NK-92 treated with Interleukin-12 subunit alpha and Interleukin-12 subunit beta, amount 100 ng/mL, for 24 hours (cell line): ENCODE measurements around the gene ZFP57.
A peak's percentile ranks its signal among the peaks of the same experiment; 100 is the strongest.

ENCODE experiments used
- DNase-seq: peaks from one replicate; lab custom pipeline; 2025; lab: John Stamatoyannopoulos, UW

The ZFP57 gene

DNA sequence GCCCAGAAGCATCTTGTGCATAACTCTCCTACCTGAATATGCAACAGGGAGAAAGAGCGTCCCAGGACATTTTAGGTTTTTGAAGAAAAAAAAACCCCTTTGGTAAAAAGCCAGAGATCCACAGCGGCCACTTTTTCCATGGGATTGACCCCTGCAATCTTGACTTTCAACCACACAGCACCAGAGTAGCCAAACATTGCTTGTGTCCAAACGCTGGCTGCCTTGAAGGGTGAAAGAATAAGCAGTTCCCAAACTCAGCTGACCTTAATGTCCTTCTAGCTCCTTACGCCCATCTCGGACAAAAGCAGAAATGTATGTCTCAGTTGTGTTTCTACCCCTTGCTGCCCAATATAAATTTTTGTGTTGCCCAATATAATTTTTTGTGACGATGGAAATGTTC lies 25.3 kb downstream of the ZFP57 start:
- DNase-seq: no peak

DNA sequence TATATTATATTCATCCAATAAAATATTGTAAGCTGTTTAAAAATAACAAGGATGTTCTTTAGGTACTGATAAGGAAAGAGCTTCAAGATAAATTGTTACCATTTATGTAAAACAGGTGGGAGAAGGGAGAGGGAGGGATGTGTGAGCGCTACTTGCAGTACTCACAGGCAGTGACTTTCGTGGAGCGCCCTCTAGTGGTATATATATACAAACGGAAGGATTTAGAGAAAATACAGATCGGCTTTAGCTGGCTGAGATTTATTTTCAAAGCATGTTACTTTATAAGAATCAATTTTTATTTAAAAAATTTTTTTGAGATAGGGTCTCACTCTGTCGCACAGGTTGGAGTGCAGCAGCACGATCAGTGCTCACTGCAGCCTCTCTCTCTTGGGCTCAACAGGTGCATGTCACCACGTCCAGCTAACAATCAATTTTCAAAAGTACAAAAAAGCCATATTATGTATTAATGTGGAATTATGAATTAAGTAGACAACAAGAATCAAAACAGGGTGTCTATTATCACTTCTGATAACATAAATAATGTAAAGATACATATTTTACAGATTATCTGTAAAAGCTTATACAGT lies 27.4 kb downstream of the ZFP57 start:
- peak; percentile 20 for DNase-seq

DNA sequence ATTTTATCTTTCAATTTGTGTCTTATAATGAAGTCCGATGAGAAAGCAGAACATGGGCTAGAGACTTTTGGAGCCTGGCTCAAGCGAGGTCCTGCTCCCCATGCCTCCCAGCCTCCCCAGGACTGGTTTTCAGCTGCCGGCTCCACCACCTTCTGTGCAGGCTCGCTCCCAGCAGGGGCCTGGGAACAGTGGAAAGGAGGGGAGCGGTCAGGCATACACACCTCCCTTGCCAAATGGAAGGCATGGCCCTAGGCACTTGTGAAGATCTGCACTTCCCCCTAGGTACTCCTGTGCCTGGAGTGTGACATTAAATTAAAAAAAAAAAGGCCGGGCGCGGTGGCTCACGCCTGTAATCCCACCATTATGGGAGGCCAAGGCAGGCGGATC lies 28.8 kb downstream of the ZFP57 start:
- no peak for DNase-seq

DNA sequence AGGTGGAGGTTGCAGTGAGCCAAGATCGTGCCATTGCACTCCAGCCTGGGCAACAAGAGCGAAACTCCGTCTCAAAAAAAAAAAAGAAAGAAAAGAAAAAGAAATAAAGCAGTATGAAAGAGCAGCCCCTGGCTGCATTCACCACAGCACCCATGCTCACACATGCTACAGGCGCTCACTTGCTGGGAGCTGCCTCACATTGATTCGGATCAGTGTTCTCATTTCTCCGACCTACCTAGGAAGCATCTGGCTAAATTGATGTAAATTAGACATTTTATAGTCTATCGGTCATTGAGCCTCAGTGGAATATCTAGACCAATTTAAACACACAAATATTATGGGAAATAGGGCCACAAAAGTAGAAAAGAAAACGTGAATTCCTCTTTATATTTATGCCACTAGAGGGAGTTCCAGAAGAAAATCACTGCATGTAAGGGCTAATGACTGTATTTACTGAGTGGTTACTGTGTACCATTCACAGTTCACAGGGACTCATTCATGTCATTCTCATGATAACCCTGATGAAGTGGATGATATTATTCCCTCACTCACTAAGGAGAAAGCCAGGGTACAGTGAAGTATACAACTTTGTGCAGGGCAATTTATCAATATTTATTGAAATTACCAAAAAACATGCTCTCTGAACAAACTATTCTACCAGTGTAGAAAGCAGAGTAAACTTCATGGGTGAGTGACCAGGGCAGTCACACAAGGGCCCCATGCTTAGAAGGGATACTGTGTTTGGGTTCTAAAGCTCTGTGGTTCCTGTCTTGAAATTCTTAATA lies 29.3 kb downstream of the ZFP57 start:
- no peak for DNase-seq

DNA sequence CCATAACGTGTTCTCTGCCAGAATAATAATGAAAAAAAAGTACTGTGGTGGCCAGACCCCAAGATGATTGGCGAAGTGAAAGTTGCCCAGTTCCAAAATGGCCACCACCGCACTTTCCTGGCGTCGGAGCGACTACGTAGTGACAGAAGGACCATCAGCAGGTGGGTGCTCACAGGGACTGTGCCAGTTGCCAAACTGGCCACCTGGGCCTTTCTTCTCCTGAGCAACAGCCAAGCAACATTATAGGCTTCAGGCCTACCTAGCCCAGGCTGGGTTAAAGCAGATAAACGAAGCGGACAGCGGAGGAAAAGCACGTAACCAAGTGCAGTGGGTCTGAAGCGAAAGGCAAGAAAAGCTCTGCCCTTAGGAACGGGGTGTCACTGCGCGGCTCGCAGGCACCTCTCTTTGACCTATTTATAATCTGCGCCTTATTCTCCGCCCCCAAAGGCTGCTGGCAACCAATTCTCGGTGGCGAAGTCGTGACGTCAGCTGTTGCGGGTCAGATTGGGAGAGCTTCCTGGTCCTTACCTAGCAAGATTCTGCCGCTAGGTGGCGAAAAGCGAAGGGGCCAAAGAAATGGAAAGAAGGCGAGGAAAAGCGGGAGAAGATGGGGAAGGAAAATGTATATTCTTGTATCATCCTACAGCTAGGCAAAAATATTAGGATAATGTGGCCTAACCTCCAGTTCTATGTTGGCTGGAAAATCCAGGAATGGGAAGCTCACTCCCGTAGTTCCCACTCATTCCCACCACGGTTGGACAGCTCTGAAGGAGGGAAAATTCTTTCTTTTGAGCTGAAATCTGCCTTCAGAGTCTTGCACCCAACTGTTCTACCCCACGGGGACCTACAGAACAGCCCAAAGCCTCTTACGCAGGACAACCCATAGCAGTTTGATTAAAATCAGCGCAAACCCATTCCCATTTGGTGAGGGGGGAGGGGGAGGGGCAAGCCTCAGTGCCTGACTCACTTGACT lies 31.0 kb downstream of the ZFP57 start:
- peak; percentile 94 for DNase-seq

DNA sequence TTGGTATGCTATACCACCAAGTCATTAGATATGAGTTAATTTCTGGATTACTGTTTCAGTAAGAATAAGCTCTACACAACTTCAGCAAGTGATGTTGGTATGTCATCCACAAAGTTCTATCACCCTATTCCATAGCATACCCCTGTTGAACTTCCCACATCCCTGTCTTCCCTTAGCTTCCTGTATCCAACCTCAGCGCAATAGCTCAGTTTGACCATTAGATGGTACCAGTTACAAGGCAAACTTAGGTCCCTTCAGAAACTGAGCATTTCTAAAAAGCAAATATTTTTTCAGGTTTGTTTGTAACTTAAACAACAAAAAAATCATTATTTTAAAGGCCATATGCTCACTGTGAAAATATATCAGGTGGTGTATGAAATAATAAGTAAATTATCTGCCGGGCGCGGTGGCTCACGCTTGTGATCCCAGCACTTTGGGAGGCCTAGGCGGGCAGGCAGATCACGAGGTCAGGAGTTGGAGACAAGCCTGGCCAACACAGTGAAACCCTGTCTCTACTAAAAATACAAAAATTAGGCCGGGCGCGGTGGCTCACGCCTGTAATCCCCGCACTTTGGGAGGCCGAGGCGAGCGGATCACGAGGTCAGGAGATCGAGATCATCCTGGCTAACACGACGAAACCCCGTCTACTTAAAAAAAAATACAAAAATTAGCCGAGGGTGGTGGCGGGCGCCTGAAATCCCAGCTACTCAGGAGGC lies 32.9 kb downstream of the ZFP57 start:
- DNase-seq: no peak

DNA sequence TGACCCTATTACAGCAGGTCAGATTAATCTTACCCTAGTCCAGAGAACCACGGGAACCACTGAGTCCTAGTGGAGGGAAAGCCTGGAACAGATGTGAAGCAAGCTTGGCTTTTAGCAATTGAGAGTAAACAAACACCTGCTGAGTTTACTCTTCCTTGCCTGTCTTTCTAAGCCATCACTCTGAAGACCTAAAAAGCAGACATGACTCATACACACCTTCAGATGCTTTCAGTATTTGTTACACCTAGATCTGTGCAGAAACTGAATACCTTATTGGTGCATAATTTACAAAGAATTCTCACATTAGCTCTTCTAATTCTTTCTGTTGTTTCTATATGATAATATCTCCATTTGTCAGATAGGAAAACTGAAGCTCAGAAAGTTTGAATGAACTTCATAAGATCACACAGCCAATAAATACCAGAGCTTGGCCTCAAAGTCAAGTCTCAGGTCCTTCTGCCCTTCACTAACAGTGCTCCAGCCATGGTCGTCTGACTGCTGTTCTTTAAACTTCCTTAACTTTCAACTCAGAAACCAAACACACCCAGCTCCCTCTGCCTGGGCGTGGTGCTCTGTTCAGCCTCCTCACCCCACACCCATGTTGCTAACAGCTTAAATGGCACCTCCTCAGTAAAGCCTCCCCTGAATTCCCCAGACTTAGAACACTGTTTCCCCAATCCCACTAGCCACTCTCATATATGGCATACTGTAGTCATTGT lies 39.4 kb downstream of the ZFP57 start:
- no peak for DNase-seq

DNA sequence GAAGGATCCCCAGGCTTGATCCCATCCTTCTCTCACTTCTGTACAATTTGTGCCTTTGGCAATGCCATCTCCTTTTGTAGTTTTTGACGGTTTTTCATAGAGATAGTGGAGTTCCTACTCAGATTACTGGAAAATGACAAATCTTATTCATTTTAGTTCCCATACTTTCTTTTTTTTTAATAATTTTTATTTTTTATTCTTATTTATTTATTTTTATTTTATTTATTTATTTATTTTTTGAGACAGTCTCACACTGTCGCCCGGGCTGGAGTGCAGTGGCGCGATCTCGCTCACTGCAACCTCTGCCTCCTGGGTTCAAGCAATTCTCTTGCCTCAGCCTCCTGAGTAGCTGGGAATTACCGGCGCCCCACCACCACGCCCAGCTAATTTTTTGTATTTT lies 43.7 kb downstream of the ZFP57 start:
- no peak for DNase-seq

DNA sequence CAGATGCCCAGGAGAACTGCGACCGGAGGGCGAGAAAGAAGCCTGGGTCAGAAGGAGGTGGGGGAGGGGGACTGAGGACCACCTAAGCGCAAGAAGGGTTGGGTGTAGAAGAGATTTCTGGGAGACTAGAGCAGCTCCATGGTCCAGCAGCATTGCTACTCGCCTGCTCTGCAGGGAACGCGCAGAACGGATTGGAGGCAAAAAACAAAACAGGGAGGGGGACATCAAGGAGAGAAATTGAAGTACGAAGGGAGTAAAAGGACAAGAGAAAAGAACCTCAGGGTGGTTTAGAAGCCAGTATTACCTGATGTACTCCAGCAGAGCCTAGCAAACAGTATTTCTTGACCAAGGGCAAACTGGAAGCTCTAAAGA lies 47.4 kb downstream of the ZFP57 start:
- DNase-seq: no peak

DNA sequence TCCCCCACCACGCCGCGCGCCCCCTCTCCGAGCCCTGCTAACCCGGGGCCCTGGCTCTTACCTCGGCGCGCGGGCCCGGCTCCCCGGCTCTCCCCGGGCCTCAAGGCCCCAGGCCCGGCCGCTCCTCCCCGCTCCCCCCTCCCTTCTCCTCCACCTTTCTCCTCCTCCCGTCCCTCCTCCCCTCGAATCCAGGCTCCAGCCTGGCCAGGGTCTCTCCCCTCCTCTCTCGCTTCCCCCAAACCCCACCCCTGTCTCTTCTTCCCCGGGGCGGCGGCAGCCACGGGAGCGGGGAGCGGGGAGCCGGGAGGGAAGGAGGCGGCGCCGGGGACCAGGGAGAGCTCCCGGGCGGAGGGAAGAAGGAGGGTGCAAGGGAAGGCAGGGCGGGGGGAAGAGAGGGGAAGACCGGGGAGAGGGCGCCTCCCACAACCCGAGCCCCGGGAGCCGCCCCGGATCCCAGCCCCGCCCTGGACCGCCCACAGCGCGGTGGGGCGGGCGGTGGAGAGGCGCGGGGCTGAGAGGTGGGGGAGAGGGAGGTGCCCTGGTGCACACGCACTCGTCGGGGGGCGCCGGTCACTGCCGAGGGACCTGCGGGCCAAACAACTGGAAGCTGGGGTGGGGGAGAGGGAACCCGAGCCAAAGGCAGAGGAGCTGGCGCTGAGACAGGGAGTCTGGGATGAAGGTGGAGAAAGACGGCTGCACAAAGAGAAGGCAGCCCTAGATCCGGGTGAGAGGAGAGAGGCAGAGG lies 48.0 kb downstream of the ZFP57 start, which contains the start of gene GABBR1:
TSS of gene GABBR1 (minus strand) at position 395 of the 745 bp plus-strand sequence. CDS start 798 bp downstream, outside the sequence.
- DNase-seq: no peak

DNA sequence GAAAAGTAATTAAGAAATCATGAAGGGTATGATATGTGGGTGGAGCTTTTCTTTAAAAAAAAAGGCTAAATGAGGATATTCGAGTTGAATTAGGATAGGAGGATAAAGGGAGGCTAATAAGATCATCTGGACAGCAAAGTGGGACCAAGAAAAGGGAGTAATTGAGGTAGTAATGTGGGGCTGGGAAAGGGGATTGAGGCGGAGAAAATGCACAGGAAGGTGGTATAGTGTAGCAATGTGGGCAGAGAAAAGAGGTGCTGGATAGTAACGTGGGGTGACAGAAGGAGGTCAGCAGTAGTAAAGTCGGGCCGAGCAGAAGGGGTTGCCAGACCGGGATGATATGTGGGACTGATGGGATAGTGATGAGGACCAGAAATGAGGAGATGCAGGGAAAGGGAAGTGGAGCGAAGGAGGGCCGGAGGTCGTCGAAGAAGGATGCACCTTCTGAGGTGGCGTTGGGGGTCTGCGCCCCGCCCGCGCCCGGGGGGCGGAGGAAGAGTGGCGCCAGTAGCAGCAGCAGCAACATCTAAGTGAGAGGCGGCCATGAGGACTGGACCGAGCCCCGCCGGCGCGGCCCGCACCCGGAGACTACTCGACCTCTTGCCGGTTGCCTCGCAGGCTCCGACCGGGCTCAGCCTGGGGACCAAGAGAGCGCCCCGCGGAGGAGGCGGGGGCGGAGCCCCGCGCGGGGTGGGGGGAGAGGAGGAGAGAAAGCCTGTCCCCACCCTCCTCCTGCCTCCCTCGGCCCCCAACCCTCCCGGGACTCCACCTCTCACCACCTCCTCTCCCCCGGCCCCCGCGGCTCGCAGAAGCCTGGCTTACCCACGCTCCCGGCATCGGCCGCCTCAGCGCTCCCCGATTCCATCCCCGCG lies 48.9 kb downstream of the ZFP57 start:
- DNase-seq: no peak

DNA sequence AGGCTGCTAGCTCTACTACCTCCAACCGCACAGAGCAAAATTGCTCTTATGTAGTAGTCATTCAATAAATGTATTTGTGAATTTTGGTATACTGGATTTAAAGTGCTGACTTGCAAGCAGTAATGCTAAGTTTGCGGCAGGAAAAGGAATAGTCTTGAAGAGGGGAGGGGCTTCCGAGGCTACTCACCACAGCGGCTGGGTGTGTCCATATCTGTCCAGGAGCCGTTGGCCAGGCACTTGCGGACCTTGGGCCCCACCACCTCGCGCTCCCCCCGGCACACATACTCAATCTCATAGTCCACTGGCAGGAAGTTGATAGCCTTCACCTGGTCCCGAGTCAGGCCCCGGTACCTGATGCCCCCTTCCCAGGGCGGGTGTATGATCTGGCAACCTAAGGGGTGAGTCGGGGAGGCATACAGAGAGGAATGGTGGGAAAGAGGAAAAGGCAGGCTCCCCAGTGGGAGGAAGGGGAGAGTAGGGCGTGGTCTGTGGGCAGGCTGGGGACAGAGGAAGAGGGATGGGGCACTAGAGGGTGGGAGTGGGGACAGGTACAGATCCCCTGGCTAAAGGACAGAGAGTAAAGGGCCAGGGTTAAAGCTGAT lies 49.6 kb downstream of the ZFP57 start:
- DNase-seq: no peak

DNA sequence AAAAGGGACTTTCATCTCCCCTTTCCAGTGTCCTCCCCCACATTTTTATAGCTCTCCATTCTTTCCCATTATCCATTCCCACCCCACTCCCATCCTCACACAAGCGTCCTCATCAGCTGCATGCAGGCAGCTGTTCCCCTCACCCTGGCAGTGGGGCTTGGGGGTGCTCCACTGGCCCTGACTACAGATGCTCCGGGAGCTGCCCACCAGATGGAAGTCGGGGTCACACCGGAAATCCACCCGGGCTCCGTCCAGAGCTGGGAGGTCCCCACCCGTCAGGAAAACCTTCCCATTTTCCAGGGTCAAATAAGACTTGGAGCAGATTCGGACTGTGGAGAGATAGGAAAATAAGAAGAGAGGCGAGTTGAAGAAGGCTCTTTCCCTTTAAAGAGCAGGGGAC lies 50.6 kb downstream of the ZFP57 start:
- DNase-seq: no peak

DNA sequence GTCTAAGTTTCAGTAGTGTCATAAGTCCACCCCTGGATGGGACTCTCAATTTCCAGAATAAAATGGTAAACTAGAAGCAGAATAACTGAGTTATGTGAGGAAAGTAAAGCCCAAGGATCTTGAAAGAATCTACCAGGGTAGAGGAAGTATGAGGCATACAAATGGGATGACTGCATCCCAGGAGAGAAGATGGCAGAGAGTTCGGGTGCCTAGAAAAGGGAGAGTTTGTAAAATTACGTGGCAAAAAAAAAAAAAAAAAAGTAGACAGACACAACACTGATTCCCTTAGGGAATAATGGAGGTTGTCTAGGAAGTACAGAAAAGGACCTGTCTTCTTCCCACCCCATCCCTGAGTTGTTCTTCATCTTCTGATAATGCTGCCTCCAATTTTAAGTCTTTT lies 51.4 kb downstream of the ZFP57 start:
- DNase-seq: no peak

DNA sequence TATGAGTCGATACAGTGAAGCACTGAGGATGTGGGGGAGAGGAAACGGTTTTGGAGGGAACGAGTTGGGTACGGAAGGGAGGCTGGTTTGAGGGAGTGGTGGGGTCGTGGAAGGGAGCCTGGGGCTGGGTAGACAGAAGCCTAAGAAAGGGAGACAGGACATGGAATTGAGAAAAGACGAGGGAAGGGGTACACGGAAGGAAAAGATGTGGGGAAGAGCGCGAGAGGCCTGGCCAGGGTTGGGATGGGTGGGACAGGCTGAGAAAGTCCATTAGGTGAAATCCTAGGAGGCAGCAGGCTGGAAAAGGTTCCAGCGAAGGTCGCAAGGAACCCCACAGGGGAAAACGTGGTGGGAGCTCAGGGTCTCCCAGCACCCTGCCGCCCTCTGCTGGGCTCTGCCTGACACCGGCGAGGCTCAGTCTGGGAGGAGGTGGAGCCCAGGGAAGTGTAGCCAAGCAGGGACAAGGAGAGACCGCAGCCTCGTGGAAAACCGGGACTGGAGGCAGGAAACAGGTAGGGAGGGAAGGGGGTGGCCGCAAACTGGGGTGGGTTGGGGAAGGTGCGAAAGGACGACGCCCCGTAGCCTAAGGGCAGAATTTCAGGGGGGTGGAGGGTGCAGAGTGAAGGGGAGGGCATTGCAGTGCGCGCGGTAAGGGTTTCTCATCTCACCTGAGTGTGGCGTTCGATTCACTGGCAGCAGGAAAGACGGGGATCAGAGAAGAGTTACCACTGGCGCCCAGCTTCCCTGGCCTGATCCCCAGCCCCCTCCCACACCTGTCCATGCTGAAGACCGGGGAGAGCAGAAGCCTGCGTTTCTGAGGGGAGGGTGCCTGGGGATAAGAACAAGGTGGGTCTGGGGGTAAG lies 52.3 kb downstream of the ZFP57 start:
- DNase-seq: no peak

DNA sequence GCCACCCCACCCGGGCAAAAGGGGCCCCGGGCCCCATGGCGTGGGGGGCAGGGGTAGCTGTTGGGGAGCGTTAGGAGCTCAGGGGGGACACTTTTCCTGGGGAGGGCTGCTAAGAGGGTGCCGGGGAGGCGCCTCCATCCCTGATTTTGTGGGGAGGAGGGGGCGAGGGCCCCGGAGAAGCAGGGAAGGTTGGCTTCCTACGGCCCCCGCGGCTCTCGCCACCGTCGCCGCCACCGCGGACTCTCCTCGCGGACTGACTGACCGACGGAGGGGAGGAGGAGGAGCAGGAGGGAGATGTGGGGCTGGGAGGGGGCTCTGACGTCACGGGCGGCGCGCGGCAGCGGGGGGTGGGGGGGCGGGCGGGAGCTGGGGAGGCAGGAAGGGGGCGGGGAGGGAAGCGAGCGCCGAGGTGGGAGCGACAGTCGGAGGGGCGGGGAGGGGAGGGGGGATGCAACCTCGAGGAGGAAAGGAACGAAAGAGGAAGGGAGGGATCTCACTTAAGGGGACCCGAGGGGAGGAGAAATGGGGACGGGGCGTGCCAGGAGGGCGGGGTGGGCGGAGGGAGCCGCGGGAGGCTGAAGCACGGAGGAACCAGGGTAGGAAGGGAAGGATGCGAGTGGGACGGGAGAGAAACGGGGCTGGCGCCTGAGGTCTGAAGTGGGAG lies 53.1 kb downstream of the ZFP57 start:
- DNase-seq: no peak

DNA sequence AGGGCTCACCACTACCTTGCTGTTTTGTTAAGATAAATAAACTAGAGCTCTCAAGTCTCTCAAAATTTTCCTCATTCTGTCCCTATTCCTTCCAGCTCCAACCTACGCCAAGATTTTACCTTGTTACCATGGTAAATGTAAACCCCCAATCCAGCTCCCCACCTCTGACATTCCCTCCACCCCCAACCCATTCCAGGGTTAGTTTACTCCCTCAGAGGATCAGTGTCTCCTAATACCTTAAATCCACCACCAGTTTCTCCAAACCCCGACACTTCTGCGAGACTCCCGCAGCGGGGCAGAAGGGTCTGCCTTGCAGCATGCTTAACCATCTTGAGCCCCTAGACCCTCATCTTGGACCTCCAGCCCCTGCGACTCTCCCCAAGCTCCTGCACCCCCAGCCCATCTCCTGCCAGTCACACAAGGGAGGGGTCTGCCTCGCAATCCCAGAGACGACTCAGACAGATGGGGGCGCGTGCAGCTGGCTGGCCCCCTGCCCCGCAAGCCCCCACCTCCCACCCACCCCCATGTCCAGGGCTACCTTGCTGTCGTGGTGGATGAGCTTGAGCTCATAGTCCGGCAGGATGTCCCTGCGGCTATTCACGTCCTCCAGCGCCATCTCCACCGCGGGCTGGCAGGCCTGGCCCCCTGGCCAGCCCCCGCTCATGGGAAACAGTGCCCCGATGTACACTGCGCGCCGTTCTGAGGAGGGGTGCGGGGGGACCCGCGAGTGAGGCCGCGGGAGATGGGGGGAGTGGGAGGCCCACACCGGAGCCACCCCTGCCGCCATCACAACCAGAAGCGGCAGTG lies 53.8 kb downstream of the ZFP57 start:
- no peak for DNase-seq
